GM13977 (cell line): ENCODE measurements around the gene MAP1LC3B.

Experiments used
- DNase-seq: peaks from one replicate; pipeline ENCODE4 v3.0.0; 2012; ENCODE audit warnings: low spot score
- in situ Hi-C: fragments of 300-500 bp; cut with MboI; formaldehyde crosslinking; loops from one replicate; pipeline ENCODE4 v1.12.0; 2022; ENCODE audit warnings: low sequenced_read_pairs, low pct_unique_long_range_greater_than_20kb, mixed read lengths, inconsistent platforms; ENCODE audit not compliant: unreplicated experiment
- TF ChIP-seq, protein P1 (sequence below): IDR thresholded peaks from 2 replicates; pipeline ENCODE4 v1.5.1; 2012; ENCODE audit warnings: mild to moderate bottlenecking, control low read depth; ENCODE audit not compliant: insufficient read depth; ENCODE audit errors: extremely low read depth, missing control alignments

The MAP1LC3B gene

DNA sequence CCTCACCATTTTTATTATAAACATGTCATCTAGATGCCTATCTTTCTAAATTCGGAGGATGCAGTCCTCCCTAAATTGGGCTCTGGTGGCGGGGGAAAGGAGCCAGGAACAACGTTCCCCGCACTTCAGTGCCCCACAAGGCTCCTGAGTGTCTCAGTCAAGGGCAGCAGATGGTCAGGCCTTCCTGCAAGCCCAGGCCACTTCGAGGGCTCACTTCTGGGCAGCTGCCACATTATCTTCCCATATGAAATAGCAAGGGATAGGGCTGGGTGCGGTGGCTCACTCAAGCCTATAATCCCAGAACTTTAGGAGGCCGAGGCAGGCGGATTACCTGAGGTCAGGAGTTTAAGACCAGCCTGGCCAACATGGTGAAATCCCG is 40.8 kb upstream of the MAP1LC3B start:
- in situ Hi-C loops, result no loop called here
- no peak for DNase-seq
- TF ChIP-seq, protein P1, sequence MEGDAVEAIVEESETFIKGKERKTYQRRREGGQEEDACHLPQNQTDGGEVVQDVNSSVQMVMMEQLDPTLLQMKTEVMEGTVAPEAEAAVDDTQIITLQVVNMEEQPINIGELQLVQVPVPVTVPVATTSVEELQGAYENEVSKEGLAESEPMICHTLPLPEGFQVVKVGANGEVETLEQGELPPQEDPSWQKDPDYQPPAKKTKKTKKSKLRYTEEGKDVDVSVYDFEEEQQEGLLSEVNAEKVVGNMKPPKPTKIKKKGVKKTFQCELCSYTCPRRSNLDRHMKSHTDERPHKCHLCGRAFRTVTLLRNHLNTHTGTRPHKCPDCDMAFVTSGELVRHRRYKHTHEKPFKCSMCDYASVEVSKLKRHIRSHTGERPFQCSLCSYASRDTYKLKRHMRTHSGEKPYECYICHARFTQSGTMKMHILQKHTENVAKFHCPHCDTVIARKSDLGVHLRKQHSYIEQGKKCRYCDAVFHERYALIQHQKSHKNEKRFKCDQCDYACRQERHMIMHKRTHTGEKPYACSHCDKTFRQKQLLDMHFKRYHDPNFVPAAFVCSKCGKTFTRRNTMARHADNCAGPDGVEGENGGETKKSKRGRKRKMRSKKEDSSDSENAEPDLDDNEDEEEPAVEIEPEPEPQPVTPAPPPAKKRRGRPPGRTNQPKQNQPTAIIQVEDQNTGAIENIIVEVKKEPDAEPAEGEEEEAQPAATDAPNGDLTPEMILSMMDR, result no peak

DNA sequence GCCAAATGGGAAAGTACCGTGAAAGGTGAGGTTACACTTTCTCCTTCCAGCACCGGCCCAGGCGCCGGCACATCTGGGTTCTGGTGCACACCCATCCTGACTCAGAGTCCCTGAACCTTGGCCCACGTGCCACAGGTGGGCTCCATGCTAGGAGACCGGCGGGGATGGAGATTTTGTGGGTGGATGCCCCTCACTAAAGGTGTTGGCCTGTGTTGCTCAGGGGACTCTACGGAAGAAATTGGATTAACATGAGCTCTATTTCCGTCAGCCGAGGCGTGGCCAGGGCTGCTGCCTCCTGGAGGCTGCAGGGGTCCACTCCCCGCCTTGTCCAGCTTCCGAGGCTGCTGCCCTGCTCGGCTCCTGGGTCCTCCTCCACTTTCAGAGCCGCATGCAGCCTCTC is 39.3 kb upstream of the MAP1LC3B start:
- TF ChIP-seq, protein P1, result no peak
- no peak for DNase-seq
- in situ Hi-C loops, result no loop called here

DNA sequence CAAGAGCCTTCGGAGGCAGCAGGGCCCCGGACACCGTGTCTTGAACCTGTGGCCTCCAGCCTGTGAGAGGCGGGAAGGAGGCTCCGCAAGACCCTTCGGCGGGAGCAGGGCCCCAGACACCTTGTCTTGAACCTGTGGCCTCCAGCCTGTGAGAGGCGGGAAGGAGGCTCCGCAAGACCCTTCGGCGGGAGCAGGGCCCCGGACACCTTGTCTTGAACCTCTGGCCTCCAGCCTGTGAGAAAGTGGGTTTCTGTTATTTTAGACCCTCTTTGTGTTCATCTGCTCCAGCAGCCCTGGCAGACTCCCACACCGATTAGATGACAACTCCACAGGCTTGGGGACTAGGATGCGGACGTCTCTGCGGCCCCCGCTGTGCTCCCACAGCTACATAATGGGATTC is 38.5 kb upstream of the MAP1LC3B start:
- TF ChIP-seq, protein P1, result no peak
- in situ Hi-C loops, result no loop called here
- DNase-seq, result no peak

DNA sequence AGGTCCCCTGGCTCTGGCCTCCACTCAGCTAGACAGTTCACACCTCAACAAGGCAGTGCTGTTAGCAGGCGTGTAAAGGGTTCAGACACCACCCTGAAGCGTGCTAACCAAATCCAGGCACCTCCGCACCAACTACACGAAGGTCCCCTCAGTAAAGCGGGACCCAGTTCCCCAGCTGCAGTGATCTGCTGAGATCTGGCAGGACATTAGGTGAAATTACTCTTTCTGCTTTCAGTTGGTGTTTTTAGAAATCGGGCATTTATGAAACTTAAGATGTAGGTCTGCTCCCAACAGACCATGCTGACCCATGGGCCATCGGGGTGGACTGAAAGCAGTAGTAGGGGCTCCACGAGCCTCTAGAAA is 35.7 kb upstream of the MAP1LC3B start:
- in situ Hi-C loops, result no loop called here
- TF ChIP-seq, protein P1, result no peak
- no peak for DNase-seq

DNA sequence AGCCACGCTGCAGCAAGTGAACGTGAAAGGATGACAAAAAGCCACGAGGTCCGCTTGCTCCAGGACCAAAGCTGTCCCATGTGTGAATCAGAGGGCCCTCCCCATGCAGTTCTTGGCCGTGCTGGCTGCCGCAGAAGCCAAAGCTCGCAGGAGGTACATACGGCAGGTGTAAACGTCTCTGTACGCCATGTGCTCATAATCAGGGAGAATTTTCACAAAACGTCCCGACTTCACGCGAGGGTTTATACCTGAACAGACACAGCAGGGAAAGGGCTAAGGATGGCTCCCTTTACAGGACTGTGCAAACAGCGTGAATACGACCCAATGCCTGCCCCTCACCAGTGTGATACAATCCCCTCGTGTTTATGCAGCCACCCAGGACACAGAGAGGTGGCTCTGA is 33.9 kb upstream of the MAP1LC3B start:
- TF ChIP-seq, protein P1, result no peak
- in situ Hi-C loops, result no loop called here
- no peak for DNase-seq

DNA sequence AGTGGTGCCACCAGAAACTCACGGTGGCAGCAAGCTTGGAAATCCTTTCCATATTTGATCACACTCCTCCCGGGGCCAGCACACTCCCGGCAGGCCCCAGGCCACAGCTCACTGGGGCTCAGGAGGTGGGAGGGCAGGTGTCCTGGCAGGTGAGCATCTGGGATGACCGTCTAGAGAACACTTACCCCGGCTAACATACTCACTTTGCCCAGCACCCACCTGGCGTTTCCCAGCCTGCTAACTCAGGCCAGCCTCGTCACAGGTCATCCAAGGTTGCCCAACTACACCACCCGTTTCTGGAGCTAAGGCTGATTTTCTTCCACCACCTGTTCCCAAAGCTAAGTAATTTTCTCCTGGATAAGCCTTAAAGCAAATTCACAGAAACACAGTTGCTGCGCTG is 33.4 kb upstream of the MAP1LC3B start:
- in situ Hi-C loops, result no loop called here
- DNase-seq, result no peak
- TF ChIP-seq, protein P1, result no peak

DNA sequence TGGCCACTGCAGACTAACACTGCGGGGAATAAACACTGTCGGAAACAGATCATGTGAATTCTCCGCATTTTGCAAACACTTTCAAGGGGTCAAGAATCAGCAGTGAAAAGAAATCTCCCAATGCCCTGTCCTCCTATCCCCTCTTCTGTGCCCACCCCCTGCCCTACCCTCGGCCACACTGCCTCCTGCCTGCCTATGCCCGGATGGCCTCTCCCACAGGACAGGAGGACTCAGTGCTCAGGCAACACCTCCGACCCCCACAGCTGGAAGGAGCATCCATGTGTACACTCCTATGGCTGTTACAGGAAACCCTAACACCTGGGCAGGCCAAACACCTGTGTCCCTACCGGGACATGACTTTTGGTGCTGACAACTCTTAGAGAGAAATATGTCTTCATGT is 33.0 kb upstream of the MAP1LC3B start:
- TF ChIP-seq, protein P1, result no peak
- in situ Hi-C loops, result no loop called here
- no peak for DNase-seq
